ENCODE results near the gene CCRL2. TPM values are rescaled to one million over a fixed set of nuclear protein-coding genes. Genes with fewer than 3 reads are reported as not detected.
"Not testable (repeated sequence)": the region's sequence is repeated elsewhere in the genome, so short reads cannot be mapped to it uniquely, and the experiment has no call there.

CCRL2 gene
- total RNA-seq, 1 experiment from 2014 or later: not detected

DNA sequence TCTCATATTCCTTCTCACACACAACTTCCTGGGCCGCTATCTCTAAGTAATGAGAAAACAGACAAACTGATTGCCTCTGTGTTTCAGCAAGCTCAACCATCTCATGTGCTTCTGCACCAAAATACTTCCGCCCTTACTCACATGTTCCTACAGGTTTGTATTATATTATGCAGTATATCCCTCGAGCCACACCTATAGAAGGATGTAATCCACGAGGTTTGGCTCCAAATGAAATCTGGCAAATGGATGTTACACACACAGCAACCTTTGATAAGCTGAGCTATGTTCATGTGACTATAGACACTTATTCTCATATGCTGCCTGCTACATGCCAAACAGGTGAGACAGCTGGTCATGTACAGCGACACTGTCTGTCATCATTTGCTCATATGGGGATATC is 22.6 kb downstream of the CCRL2 start (continued):
- TF ChIP-seq, protein P1, sequence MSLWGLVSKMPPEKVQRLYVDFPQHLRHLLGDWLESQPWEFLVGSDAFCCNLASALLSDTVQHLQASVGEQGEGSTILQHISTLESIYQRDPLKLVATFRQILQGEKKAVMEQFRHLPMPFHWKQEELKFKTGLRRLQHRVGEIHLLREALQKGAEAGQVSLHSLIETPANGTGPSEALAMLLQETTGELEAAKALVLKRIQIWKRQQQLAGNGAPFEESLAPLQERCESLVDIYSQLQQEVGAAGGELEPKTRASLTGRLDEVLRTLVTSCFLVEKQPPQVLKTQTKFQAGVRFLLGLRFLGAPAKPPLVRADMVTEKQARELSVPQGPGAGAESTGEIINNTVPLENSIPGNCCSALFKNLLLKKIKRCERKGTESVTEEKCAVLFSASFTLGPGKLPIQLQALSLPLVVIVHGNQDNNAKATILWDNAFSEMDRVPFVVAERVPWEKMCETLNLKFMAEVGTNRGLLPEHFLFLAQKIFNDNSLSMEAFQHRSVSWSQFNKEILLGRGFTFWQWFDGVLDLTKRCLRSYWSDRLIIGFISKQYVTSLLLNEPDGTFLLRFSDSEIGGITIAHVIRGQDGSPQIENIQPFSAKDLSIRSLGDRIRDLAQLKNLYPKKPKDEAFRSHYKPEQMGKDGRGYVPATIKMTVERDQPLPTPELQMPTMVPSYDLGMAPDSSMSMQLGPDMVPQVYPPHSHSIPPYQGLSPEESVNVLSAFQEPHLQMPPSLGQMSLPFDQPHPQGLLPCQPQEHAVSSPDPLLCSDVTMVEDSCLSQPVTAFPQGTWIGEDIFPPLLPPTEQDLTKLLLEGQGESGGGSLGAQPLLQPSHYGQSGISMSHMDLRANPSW (CRISPR knock-in tag; conservative IDR thresholded peaks at IDR 0.05; ENCODE audit: low read depth): no peak
- TF ChIP-seq, protein P2, sequence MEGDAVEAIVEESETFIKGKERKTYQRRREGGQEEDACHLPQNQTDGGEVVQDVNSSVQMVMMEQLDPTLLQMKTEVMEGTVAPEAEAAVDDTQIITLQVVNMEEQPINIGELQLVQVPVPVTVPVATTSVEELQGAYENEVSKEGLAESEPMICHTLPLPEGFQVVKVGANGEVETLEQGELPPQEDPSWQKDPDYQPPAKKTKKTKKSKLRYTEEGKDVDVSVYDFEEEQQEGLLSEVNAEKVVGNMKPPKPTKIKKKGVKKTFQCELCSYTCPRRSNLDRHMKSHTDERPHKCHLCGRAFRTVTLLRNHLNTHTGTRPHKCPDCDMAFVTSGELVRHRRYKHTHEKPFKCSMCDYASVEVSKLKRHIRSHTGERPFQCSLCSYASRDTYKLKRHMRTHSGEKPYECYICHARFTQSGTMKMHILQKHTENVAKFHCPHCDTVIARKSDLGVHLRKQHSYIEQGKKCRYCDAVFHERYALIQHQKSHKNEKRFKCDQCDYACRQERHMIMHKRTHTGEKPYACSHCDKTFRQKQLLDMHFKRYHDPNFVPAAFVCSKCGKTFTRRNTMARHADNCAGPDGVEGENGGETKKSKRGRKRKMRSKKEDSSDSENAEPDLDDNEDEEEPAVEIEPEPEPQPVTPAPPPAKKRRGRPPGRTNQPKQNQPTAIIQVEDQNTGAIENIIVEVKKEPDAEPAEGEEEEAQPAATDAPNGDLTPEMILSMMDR (IDR thresholded peaks at IDR 0.05): no peak
- TF ChIP-seq NR3C1 (CRISPR knock-in tag; conservative IDR thresholded peaks at IDR 0.05; ENCODE audit: low read depth): no peak
- TF ChIP-seq NFATC4 (CRISPR knock-in tag; IDR thresholded peaks at IDR 0.05): no peak
- TF ChIP-seq, protein P3, sequence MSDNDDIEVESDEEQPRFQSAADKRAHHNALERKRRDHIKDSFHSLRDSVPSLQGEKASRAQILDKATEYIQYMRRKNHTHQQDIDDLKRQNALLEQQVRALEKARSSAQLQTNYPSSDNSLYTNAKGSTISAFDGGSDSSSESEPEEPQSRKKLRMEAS (CRISPR knock-in tag; IDR thresholded peaks at IDR 0.05): no peak
- no peak for TF ChIP-seq NR1H2 (CRISPR knock-in tag; IDR thresholded peaks at IDR 0.05)
- TF ChIP-seq, protein P4, sequence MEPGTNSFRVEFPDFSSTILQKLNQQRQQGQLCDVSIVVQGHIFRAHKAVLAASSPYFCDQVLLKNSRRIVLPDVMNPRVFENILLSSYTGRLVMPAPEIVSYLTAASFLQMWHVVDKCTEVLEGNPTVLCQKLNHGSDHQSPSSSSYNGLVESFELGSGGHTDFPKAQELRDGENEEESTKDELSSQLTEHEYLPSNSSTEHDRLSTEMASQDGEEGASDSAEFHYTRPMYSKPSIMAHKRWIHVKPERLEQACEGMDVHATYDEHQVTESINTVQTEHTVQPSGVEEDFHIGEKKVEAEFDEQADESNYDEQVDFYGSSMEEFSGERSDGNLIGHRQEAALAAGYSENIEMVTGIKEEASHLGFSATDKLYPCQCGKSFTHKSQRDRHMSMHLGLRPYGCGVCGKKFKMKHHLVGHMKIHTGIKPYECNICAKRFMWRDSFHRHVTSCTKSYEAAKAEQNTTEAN (CRISPR knock-in tag; IDR thresholded peaks at IDR 0.05): no peak
- no peak for TF ChIP-seq MYBL2 (CRISPR knock-in tag; IDR thresholded peaks at IDR 0.05)

DNA sequence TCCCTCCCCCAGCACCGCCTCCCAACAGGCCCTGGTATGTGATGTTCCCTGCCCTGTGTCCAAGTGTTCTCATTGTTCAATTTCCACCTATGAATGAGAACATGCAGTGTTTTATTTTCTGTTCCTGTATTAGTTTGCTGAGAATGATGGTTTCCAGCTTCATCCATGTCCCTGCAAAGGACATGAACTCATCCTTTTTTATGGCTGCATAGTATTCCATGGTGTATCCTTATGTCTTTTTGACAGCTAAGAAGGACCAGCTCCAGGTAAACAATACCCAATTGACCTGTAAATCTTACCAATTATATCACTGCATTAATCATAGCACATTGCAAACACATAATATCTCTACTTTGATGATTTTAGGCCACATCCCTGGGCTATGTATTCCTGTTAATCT is 23.8 kb downstream of the CCRL2 start:
- CTCF ChIA-PET; DNase-seq (ENCODE audit: low spot score); H3K27me3 Mint-ChIP-seq (ENCODE audit: low read depth); ATAC-seq; H3K4me3 Mint-ChIP-seq; H3K4me1 Mint-ChIP-seq; H3K27ac Mint-ChIP-seq; POLR2A ChIA-PET: not testable (repeated sequence)
- Mint-ChIP-seq H3K9me3 (peaks cover 38% of the 10 kb centered on the region), H3K36me3 (peaks cover 31% of the 10 kb centered on the region)

DNA sequence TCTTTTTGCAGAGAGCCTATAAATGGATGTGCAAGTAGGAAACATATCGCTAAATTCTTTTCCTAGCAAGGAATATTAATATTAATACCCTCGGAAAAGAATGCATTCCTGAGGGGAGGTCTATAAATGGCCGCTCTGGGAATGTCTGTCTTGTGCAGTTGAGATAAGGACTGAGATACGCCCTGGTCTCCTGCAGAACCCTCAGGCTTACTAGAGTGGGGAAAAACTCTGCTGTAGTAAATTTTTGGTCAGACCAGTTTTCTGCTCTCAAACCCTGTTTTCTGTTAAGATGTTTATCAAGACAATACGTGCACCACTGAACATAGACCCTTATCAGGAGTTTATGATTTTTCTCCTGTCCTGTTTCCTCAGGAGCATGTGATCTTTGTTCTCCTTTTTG is 24.8 kb downstream of the CCRL2 start:
- CTCF ChIA-PET: not testable (repeated sequence)

DNA sequence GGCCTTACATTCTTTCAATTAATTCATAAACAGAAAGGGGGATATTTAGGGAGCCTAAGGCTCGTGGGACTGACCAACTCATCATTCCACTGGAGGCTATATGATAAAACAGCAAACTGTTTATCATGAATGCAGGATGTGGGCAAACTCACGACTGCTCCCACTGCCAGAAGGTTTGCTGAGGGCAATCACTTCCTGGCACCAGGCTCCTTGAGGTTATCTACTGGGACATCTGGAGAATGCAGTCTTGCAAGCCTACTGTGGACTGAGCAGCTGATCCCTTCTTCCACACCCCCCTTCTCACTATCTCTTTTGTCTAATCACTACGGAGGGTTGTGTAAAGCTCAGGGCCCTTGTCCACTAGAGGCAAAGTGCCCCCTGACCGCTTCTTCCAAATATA is 26.1 kb downstream of the CCRL2 start:
- ATAC-seq; H3K4me1 Mint-ChIP-seq; H3K27me3 Mint-ChIP-seq (ENCODE audit: low read depth); H3K4me3 Mint-ChIP-seq; POLR2A ChIA-PET; H3K27ac Mint-ChIP-seq; DNase-seq (ENCODE audit: low spot score): not testable (repeated sequence)
- CTCF ChIA-PET: interaction anchor here (0.7 kb wide), 1 partner anchor 17 kb away, joined by 3 read pairs; no protein-coding TSS in a partner anchor
- peaks cover 31% of the 10 kb centered on the region for H3K36me3 Mint-ChIP-seq
- peaks cover 38% of the 10 kb centered on the region for H3K9me3 Mint-ChIP-seq

More for the DNA sequence above, 24.8 kb downstream of the CCRL2 start:
- H3K4me3 Mint-ChIP-seq; POLR2A ChIA-PET; ATAC-seq; DNase-seq (ENCODE audit: low spot score); H3K27me3 Mint-ChIP-seq (ENCODE audit: low read depth); H3K4me1 Mint-ChIP-seq; H3K27ac Mint-ChIP-seq: not testable (repeated sequence)
- H3K36me3 Mint-ChIP-seq: peaks cover 31% of the 10 kb centered on the region
- peaks cover 38% of the 10 kb centered on the region for H3K9me3 Mint-ChIP-seq

DNA sequence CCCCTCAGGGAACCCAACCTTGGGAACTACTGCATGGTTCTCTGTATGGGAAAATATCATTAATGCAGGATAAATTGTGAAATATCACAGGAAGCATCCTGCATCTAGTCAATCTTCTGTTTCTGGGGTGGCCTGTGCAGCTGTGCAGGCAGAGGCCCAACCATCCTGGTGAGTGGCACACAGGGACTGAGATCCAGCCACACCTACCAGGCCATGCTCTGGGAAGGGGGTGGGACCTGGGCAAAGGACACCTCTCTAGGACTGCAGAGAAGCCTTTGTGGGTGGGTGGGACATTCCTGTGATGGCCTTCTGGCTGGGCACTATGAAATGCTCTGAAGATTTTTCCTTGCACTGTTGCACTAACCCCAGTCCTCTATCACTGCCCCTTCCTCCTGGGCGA is 26.8 kb downstream of the CCRL2 start:
- Mint-ChIP-seq H3K36me3 (peaks cover 31% of the 10 kb centered on the region), H3K27ac (no peak overlapping the region), H3K4me1 (no peaks in the 10 kb centered on the region), H3K4me3 (no peak overlapping the region), H3K27me3 (ENCODE audit: low read depth) (peaks cover 6% of the 10 kb centered on the region; the same call in 1 of the 2 replicates), H3K9me3 (peaks cover 38% of the 10 kb centered on the region)
- CTCF ChIA-PET: no interaction called here
- no peak for DNase-seq (ENCODE audit: low spot score)
- no peak for ATAC-seq
- POLR2A ChIA-PET: no interaction called here
- TF ChIP-seq, protein P5, sequence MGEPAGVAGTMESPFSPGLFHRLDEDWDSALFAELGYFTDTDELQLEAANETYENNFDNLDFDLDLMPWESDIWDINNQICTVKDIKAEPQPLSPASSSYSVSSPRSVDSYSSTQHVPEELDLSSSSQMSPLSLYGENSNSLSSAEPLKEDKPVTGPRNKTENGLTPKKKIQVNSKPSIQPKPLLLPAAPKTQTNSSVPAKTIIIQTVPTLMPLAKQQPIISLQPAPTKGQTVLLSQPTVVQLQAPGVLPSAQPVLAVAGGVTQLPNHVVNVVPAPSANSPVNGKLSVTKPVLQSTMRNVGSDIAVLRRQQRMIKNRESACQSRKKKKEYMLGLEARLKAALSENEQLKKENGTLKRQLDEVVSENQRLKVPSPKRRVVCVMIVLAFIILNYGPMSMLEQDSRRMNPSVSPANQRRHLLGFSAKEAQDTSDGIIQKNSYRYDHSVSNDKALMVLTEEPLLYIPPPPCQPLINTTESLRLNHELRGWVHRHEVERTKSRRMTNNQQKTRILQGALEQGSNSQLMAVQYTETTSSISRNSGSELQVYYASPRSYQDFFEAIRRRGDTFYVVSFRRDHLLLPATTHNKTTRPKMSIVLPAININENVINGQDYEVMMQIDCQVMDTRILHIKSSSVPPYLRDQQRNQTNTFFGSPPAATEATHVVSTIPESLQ (CRISPR knock-in tag; IDR thresholded peaks at IDR 0.05): no peak
- no peak for TF ChIP-seq ATF1 (CRISPR knock-in tag; IDR thresholded peaks at IDR 0.05)
- TF ChIP-seq, protein P6, sequence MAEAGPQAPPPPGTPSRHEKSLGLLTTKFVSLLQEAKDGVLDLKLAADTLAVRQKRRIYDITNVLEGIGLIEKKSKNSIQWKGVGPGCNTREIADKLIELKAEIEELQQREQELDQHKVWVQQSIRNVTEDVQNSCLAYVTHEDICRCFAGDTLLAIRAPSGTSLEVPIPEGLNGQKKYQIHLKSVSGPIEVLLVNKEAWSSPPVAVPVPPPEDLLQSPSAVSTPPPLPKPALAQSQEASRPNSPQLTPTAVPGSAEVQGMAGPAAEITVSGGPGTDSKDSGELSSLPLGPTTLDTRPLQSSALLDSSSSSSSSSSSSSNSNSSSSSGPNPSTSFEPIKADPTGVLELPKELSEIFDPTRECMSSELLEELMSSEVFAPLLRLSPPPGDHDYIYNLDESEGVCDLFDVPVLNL (CRISPR knock-in tag; IDR thresholded peaks at IDR 0.05; ENCODE audit: borderline replicate concordance, low read depth): no peak
- TF ChIP-seq NR3C1 (CRISPR knock-in tag; conservative IDR thresholded peaks at IDR 0.05; ENCODE audit: low read depth): no peak
- TF ChIP-seq, protein P2 (IDR thresholded peaks at IDR 0.05): no peak
- no peak for TF ChIP-seq GRHL2 (CRISPR knock-in tag; IDR thresholded peaks at IDR 0.05; ENCODE audit: insufficient replicate concordance, severe bottlenecking)
- no peak for TF ChIP-seq GABPB1 (CRISPR knock-in tag; IDR thresholded peaks at IDR 0.05)
- TF ChIP-seq SP1 (CRISPR knock-in tag; conservative IDR thresholded peaks at IDR 0.05): no peak
- no peak for TF ChIP-seq TEAD4 (CRISPR knock-in tag; IDR thresholded peaks at IDR 0.05)

Data from WTC11 (cell line).